GM19239 (cell line): ENCODE results near the gene CCDC142.
"Not testable (repeated sequence)": the region's sequence is repeated elsewhere in the genome, so short reads cannot be mapped to it uniquely, and the experiment has no call there.

Experiments
- DNase-seq: peaks from one replicate; pipeline ENCODE4 v3.0.0; 2011; ENCODE audit warnings: low spot score; ENCODE audit not compliant: insufficient read length
- FAIRE-seq: peaks from 2 replicates; lab custom pipeline; 2011; peaks lifted over from hg19 to GRCh38; lab: Jason Lieb, UNC

The CCDC142 gene

DNA sequence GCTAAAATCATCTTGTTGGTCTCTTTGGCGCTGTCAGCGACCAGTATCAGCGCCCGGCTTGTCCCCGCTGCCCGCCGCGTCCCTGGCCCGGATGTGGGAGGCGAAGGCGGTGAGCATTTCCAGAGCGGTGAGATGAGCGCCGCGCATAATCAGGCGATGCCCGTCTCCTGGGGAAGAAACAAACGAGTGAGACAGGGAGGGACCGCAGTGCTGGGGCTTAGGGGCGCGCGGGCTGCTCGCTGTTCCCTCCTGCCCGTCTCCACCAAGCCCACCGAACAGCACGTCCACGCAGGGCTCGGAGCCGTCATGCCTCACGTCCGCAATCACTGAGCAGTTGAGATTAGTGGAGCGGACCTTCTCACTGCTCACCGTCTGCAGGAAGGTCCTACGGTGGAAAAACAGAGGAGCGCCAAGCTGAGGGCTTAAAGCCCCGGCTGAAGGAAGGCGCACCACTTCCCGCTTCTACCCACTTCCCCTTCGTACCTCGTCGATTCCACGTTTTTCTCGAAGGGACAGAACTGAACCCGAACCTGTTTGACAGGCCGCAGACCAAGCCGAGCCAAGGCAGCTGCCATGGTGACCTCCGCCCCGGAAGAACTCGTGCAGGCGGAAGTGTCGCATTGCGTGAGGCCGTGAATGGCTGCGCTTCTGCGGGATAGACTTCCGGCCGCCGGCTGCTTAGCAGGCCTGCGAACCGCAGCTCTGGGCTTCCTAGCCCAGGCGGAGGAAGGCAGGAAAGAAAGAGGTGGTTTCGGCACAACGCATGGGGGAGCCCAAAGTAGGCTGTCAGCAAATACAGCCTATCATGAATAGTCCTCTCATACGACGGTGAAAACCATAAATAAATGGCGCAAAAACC, 10.5 kb downstream of the CCDC142 start, which contains the start of gene MRPL53:
TSS of gene MRPL53 (minus strand) at position 595 of the 859 bp plus-strand sequence. CDS start at position 575, 20 bp downstream.
- DNase-seq (peak; percentile 74), FAIRE-seq (peak; percentile 92)

- no peak for FAIRE-seq
Measured at GRCh38 chr2:74471332-74472065, 11.3 kb downstream of the CCDC142 start.

GRCh38 chr2:74470742-74471141, 12.1 kb downstream of the CCDC142 start:
- not testable (repeated sequence) for FAIRE-seq, DNase-seq

More at GRCh38 chr2:74471332-74472065, 11.3 kb downstream of the CCDC142 start:
- no peak for DNase-seq

- FAIRE-seq (no peak), DNase-seq (no peak)
Measured at GRCh38 chr2:74464406-74464805, 18.4 kb downstream of the CCDC142 start.

GRCh38 chr2:74462786-74463105, 20.1 kb downstream of the CCDC142 start:
- DNase-seq: no peak
- FAIRE-seq: no peak

GRCh38 chr2:74462054-74462785, 20.6 kb downstream of the CCDC142 start:
- FAIRE-seq: no peak

DNA sequence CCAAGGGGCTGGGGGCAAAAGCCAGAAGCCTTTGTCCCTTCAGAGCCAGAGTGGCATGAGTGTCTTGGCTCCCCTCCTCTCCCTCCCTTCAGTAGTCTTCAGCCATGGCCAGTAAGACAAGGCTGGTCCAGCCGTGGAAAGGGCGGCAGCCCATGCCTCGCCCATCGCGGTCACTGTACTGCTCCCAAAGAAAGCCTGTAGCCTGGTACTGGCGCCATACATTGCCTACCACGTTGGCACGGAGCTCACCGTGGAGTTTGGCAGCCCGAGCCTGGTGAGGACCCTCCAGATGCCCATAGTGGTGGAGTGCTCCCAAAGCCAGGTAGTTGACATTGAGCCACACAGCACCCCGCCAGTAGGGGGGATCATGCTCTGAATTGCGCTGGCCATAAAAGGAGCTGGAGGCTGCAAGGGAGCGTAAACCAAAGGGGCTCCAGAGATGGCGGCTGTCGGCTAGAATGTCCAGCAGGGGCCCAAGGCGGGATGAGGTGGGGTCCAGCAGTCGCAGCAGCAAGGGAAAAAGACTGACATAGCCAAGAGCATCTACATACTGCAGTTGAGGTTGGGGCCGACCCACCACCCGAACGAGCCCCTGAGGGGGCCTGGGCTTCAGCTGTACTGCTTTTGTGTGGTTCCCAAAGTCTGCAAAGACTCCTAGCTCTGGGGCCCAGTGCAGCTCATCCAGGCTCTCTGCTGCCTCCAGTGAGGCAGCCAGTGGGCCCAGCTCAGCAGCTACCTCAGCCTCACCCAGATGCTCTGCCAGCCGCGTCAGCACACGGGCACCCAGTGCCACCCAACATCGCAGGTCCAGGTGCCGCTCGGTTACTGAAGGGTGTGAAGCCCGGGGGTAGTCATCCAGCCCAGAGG, 21.4 kb downstream of the CCDC142 start:
- DNase-seq: no peak

More at GRCh38 chr2:74462054-74462785, 20.6 kb downstream of the CCDC142 start:
- DNase-seq: no peak

DNA sequence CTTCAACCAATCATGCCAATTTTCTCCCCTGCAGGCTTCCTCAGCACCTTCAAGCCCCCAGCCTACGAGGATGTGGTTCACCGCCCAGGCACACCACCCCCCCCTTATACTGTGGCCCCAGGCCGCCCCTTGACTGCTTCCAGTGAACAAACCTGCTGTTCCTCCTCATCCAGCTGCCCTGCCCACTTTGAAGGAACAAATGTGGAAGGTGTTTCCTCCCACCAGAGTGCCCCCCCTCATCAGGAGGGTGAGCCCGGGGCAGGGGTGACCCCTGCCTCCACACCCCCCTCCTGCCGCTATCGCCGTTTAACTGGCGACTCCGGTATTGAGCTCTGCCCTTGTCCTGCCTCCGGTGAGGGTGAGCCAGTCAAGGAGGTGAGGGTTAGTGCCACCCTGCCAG, 22.6 kb downstream of the CCDC142 start:
- not testable (repeated sequence) for DNase-seq, FAIRE-seq

More for the DNA sequence above, 21.4 kb downstream of the CCDC142 start:
- no peak for FAIRE-seq

DNA sequence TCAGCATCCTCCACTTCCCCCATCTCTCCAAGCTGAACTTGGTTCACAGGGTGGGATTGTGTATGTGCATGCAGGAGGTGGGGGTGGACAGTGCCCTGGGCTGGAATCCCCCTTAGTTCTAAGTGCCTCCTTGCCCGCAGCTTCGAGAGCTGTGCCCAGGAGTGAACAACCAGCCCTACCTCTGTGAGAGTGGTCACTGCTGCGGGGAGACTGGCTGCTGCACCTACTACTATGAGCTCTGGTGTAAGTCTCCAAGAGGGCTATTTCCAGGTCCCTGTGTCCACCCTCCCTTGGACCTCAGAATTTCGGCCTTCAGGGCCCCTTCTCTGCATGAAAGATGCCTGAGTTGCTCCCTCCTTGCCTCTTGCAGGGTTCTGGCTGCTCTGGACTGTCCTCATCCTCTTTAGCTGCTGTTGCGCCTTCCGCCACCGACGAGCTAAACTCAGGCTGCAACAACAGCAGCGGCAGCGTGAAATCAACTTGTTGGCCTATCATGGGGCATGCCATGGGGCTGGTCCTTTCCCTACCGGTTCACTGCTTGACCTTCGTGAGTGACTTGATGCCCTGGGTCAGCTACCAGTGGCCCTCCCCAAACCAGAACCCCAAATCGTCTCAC, 23.2 kb downstream of the CCDC142 start:
- not testable (repeated sequence) for FAIRE-seq

DNA sequence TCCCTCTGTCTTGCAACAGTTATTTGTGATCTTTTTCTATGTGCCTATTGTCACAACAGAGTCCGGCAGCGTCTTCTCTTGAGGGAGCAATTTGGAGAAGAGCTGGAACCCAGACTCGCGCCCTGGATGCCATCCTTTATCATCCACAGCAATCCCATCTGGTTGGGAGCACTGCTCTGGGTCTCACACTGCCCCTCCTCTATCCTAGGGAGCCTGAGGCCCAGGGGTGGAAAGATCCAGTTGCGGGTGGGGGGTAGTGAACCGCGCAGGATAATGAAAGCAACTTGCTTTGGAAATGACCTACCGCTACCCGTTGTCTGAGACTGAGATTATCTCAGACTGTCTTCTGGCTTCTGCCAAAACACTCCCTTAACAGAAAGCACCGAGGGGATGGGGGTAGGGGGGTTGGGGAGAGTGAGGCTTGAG, 23.8 kb downstream of the CCDC142 start:
- DNase-seq (no peak), FAIRE-seq (no peak)

More for the DNA sequence above, 23.2 kb downstream of the CCDC142 start:
- DNase-seq: not testable (repeated sequence)

GRCh38 chr2:74458132-74458937, 24.5 kb downstream of the CCDC142 start, which contains the start of gene WBP1:
WBP1 (plus strand) TSS chr2:74458438; CDS start chr2:74458603, 165 bp downstream.
- peak; percentile 97 for FAIRE-seq
- DNase-seq: no peak

DNA sequence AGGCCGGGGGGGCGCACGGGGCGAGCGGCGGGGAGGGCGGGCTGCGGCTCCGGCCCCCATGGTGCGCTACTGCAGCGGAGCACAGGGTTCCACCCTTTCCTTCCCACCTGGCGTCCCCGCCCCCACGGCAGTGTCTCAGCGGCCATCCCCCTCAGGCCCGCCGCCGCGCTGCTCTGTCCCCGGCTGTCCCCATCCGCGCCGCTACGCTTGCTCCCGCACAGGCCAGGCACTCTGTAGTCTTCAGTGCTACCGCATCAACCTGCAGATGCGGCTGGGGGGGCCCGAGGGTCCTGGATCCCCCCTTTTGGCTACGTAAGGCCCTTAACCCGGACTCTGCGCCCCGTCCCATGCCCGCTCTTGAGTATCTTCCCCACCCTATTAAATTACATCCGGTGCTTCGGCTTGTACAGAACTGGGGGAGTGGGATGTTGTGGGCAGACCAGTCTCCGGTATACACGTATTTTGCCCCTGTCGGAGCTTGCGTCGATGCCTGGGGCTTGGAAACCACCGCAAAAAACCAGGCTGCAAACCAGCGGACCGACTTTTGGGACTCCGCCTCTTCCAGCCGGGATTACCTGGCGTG, 25.2 kb downstream of the CCDC142 start:
- DNase-seq (no peak), FAIRE-seq (no peak)

- FAIRE-seq (no peak), DNase-seq (no peak)
Measured at GRCh38 chr2:74457129-74457548, 25.7 kb downstream of the CCDC142 start.

- FAIRE-seq (peak; percentile 97), DNase-seq (peak; percentile 75)
Measured at GRCh38 chr2:74454654-74455511, 27.9 kb downstream of the CCDC142 start, which contains the start of gene INO80B. INO80B (plus strand) TSS chr2:74455087; CDS start chr2:74455117, 30 bp downstream.

GRCh38 chr2:74450570-74451190, 32.1 kb downstream of the CCDC142 start:
- no peak for DNase-seq
- FAIRE-seq: no peak

DNA sequence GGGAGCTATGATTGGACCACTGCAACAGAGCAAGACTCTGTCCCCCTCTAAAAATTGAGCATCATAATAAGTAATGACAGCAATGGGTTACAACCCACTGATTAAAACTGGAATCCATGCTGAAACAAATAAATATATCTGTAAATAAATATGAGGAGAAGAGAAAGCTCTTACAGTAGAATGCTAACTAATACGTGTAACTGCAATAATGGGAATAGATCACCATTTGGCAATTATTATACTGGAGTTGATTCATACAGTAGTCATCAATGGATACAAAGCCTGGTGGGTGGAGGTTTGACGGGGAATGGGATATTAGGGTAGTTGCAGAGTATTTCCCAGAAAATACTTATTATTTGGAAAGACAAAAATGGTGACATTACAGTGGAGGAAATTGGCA, 34.0 kb downstream of the CCDC142 start:
- no peak for FAIRE-seq

More for the DNA sequence above, 34.0 kb downstream of the CCDC142 start:
- DNase-seq: no peak
